Caco-2 (cell line): ENCODE results near the gene GRM5. TPM values are rescaled to one million over a fixed set of nuclear protein-coding genes. Genes with fewer than 3 reads are reported as not detected.

Source experiments
- BruUV-seq: library from RNA; stranded (reverse); fragments of 400-500 nt; replicated peaks from 2 replicates; lab custom pipeline; 2021; lab: Mats Ljungman, UMichigan
- CTCF ChIA-PET: fragments of 300-600 bp; sonication (Branson Sonifier 250); formaldehyde crosslinking; loops from one replicate; lab custom pipeline; 2022; ENCODE audit warnings: antibody characterized with exemption; lab: Charles Lee
- POLR2A ChIA-PET: fragments of 300-600 bp; sonication (Branson Sonifier 250); formaldehyde crosslinking; loops from one replicate; lab custom pipeline; 2022; ENCODE audit warnings: antibody characterized with exemption; lab: Charles Lee
- DNase-seq, 2 experiments: peaks; one replicate each; pipeline versions ENCODE4 v3.0.0 to v3.0.0-alpha.2; 2020 to 2022
- H3K27me3 ChIP-seq: replicated peaks from 2 replicates; pipeline ENCODE4 v1.6.0; 2011; ENCODE audit warnings: low read length; ENCODE audit not compliant: control insufficient read depth, insufficient read depth
- H3K36me3 ChIP-seq: 2 replicates; pipeline ENCODE4 v1.5.1; 2011; ENCODE audit warnings: low read length; ENCODE audit not compliant: control insufficient read depth, insufficient read depth
- H3K4me1 ChIP-seq: fragments of 250-450 bp; sonication (Bioruptor Pico); 2 replicates; pipeline ENCODE4 v1.5.1; 2020; ENCODE audit warnings: mild to moderate bottlenecking
- H3K4me3 ChIP-seq: 2 replicates; pipeline ENCODE4 v1.5.1; 2011; ENCODE audit warnings: low read depth, mild to moderate bottlenecking, control low read depth, low read length
- H3K9me3 ChIP-seq: fragments of 250-450 bp; sonication (Bioruptor Pico); 2 replicates; pipeline ENCODE4 v1.5.1; 2020; ENCODE audit warnings: mild to moderate bottlenecking, moderate library complexity
- H3K27ac Mint-ChIP-seq: one replicate; pipeline ENCODE4 v1.8.0; 2022; ENCODE audit warnings: mixed read lengths; ENCODE audit not compliant: unreplicated experiment
- H3K27me3 Mint-ChIP-seq: one replicate; pipeline ENCODE4 v1.8.0; 2022; ENCODE audit warnings: mixed read lengths; ENCODE audit not compliant: insufficient read depth, unreplicated experiment
- H3K36me3 Mint-ChIP-seq: one replicate; pipeline ENCODE4 v1.8.0; 2022; ENCODE audit warnings: mild to moderate bottlenecking, mixed read lengths; ENCODE audit not compliant: insufficient read depth, unreplicated experiment
- H3K4me1 Mint-ChIP-seq: one replicate; pipeline ENCODE4 v1.8.0; 2022; ENCODE audit warnings: low read depth, mixed read lengths; ENCODE audit not compliant: unreplicated experiment
- H3K4me3 Mint-ChIP-seq: one replicate; pipeline ENCODE4 v1.8.0; 2022; ENCODE audit warnings: mild to moderate bottlenecking, moderate library complexity, mixed read lengths; ENCODE audit not compliant: unreplicated experiment
- H3K9me3 Mint-ChIP-seq: one replicate; pipeline ENCODE4 v1.8.0; 2022; ENCODE audit warnings: mixed read lengths; ENCODE audit not compliant: unreplicated experiment
- intact Hi-C: fragments of 100-400 bp; cut with micrococcal nuclease; formaldehyde crosslinking; loops from one replicate; pipeline ENCODE4 v1.10.0; 2022; ENCODE audit not compliant: unreplicated experiment
- total RNA-seq: library from RNA; stranded (reverse); gene quantifications from 2 replicates; pipeline ENCODE4 v1.2.3, GENCODE V29; 2022
- TF ChIP-seq, protein P1 (sequence below), 2 experiments: fragments of 200-600 bp in 1 of 2; IDR thresholded peaks; 1 replicate in 1 of 2; 2 replicates in 1 of 2; pipeline versions ENCODE4 v1.5.1 to v1.8.0; 2011 to 2022; ENCODE audit warnings: antibody characterized with exemption in 1 of 2, control low read depth in 1 of 2, inconsistent platforms in 1 of 2, low read depth in 1 of 2, low read length in 1 of 2, mild to moderate bottlenecking in 1 of 2, moderate library complexity in 1 of 2; ENCODE audit not compliant: insufficient read depth in 1 of 2, severe bottlenecking in 1 of 2, unreplicated experiment in 1 of 2

GRM5 gene
- total RNA-seq, 1 experiment from 2014 or later: not detected

DNA sequence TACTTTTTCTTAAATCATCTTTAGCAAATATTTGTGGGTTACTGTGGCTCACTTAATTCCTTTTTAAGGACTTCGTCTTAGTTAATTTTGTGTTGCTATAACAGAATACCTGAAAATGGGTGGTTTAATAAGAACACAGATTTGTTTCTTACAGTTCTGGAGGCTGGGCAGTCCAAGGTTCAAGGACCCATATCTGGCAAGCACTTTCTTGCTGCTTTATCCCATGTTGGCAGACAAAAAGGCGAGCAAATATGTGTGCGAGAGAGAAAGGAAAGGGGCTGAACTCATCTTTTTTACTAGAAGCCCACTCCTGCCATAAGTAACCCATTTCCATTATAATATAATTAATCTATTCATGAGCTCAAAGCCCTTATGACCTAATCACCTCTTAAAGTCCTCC lies 246.2 kb downstream of the GRM5 start:
- Histone ChIP-seq H3K27me3 (no peaks in the 10 kb centered on the region), H3K4me3 (no peak overlapping the region), H3K36me3 (no peaks in the 10 kb centered on the region), H3K4me1 (no peaks in the 10 kb centered on the region), H3K9me3 (no peaks in the 10 kb centered on the region)
- Mint-ChIP-seq H3K4me1 (no peaks in the 10 kb centered on the region), H3K4me3 (no peak overlapping the region), H3K27me3 (no peaks in the 10 kb centered on the region), H3K9me3 (no peaks in the 10 kb centered on the region), H3K36me3 (no peaks in the 10 kb centered on the region), H3K27ac (no peak overlapping the region)
- CTCF ChIA-PET: interaction anchor here (0.6 kb wide), 1 partner anchor 267 kb away, joined by 4 read pairs; no protein-coding TSS in a partner anchor
- no TSS peak for BruUV-seq
- POLR2A ChIA-PET: no interaction called here
- TF ChIP-seq, protein P1, sequence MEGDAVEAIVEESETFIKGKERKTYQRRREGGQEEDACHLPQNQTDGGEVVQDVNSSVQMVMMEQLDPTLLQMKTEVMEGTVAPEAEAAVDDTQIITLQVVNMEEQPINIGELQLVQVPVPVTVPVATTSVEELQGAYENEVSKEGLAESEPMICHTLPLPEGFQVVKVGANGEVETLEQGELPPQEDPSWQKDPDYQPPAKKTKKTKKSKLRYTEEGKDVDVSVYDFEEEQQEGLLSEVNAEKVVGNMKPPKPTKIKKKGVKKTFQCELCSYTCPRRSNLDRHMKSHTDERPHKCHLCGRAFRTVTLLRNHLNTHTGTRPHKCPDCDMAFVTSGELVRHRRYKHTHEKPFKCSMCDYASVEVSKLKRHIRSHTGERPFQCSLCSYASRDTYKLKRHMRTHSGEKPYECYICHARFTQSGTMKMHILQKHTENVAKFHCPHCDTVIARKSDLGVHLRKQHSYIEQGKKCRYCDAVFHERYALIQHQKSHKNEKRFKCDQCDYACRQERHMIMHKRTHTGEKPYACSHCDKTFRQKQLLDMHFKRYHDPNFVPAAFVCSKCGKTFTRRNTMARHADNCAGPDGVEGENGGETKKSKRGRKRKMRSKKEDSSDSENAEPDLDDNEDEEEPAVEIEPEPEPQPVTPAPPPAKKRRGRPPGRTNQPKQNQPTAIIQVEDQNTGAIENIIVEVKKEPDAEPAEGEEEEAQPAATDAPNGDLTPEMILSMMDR (IDR thresholded peaks at IDR 0.05; ENCODE audit: insufficient read depth in 1 of 2, low read depth in 1 of 2, low read length in 1 of 2, severe bottlenecking in 1 of 2, unreplicated experiment in 1 of 2): no peak
- intact Hi-C loops: no loop called here
- no peak for DNase-seq

DNA sequence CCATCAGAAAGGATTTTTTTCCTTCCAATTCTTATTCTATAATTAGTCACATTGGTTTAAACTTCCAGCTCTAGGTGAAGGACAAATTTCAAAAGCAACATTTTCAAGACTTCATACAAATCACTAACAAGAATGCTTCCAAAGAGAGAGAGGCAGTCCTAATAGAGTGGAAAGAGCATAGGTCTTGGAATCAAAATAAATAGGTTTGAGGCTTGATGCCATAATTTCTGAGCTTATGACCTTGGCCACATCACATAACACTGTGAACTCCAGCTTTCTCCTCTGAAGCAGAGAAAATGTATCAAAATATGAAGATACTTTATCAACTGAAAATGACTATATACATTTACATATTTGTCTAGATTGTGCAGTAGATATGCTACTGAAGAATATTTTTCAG lies 246.8 kb downstream of the GRM5 start:
- intact Hi-C loops: no loop called here
- Mint-ChIP-seq H3K4me1 (no peaks in the 10 kb centered on the region), H3K4me3 (no peak overlapping the region), H3K9me3 (no peaks in the 10 kb centered on the region), H3K36me3 (no peaks in the 10 kb centered on the region), H3K27ac (no peak overlapping the region), H3K27me3 (no peaks in the 10 kb centered on the region)
- ChIA-PET POLR2A (no interaction called here), CTCF (no interaction called here)
- H3K4me3 ChIP-seq: no peak overlapping the region
- no TSS peak for BruUV-seq
- H3K27me3 ChIP-seq: no peaks in the 10 kb centered on the region
- no peaks in the 10 kb centered on the region for H3K9me3 ChIP-seq
- H3K4me1 ChIP-seq: no peaks in the 10 kb centered on the region
- no peaks in the 10 kb centered on the region for H3K36me3 ChIP-seq
- TF ChIP-seq, protein P1 (IDR thresholded peaks at IDR 0.05; ENCODE audit: insufficient read depth in 1 of 2, low read depth in 1 of 2, low read length in 1 of 2, severe bottlenecking in 1 of 2, unreplicated experiment in 1 of 2): no peak
- no peak for DNase-seq

DNA sequence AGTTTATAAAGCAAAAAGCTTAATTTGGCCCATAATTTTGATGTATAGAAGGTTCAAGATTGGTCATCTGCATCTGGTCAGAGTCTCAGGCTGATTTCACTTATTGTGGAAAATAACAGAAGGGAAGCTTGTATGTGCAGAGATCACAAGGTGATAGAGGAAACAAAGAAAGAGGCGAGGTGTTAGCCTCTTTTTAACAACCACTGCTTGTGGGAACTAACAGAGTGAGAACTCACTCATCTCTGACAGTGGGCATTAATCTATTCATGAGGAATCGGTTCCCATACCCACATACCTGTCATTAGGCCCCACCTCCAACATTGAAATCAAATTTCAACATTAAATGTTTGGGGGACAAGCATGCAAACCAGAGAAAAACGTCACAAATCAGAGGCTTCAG lies 250.3 kb downstream of the GRM5 start:
- no peaks in the 10 kb centered on the region for H3K27me3 Mint-ChIP-seq
- TF ChIP-seq, protein P1 (IDR thresholded peaks at IDR 0.05; ENCODE audit: insufficient read depth in 1 of 2, low read depth in 1 of 2, low read length in 1 of 2, severe bottlenecking in 1 of 2, unreplicated experiment in 1 of 2): no peak
- no peak for DNase-seq
- intact Hi-C loops: no loop called here
- Histone ChIP-seq H3K36me3 (no peaks in the 10 kb centered on the region), H3K27me3 (no peaks in the 10 kb centered on the region), H3K9me3 (no peaks in the 10 kb centered on the region), H3K4me3 (no peak overlapping the region), H3K4me1 (no peaks in the 10 kb centered on the region)
- H3K4me1 Mint-ChIP-seq: no peaks in the 10 kb centered on the region
- ChIA-PET CTCF (no interaction called here), POLR2A (no interaction called here)
- H3K36me3 Mint-ChIP-seq: no peaks in the 10 kb centered on the region
- H3K9me3 Mint-ChIP-seq: no peaks in the 10 kb centered on the region
- BruUV-seq: no TSS peak
- no peak overlapping the region for H3K27ac Mint-ChIP-seq
- no peak overlapping the region for H3K4me3 Mint-ChIP-seq
